Mucosa of stomach (tissue), 1 donor: ENCODE results near the gene AMBP.

Experiments
- H3K27me3 ChIP-seq: one replicate; pipeline ENCODE4 v1.7.0; 2013; ENCODE audit warnings: mild to moderate bottlenecking, low read length; ENCODE audit not compliant: control insufficient read depth, insufficient read depth
- H3K36me3 ChIP-seq: one replicate; pipeline ENCODE4 v1.7.0; 2013; ENCODE audit warnings: low read length; ENCODE audit not compliant: control insufficient read depth, insufficient read depth
- H3K4me1 ChIP-seq: one replicate; pipeline ENCODE4 v1.7.0; 2013; ENCODE audit warnings: mild to moderate bottlenecking, low read length; ENCODE audit not compliant: control insufficient read depth, insufficient read depth
- H3K4me3 ChIP-seq: one replicate; pipeline ENCODE4 v1.7.0; 2013; ENCODE audit warnings: low read length
- H3K9ac ChIP-seq: one replicate; pipeline ENCODE4 v1.7.0; 2013; ENCODE audit warnings: mild to moderate bottlenecking, low read length, moderate library complexity
- H3K9me3 ChIP-seq: one replicate; pipeline ENCODE4 v1.7.0; 2013; ENCODE audit warnings: mild to moderate bottlenecking, low read length, moderate library complexity; ENCODE audit not compliant: control insufficient read depth
- donor health status: Pancreatic carcinoma.

AMBP gene

GRCh38 chr9:114108016-114108833 is 30.1 kb upstream of the AMBP start:
- no peaks in the 10 kb centered on the region for H3K36me3 ChIP-seq
- no peak overlapping the region for H3K4me3 ChIP-seq
- no peak overlapping the region for H3K9ac ChIP-seq
- no peaks in the 10 kb centered on the region for H3K27me3 ChIP-seq
- H3K9me3 ChIP-seq: no peaks in the 10 kb centered on the region
- peaks cover 13% of the 10 kb centered on the region for H3K4me1 ChIP-seq

- Histone ChIP-seq H3K36me3 (no peaks in the 10 kb centered on the region), H3K9me3 (no peaks in the 10 kb centered on the region), H3K4me1 (peaks cover 8% of the 10 kb centered on the region), H3K27me3 (no peaks in the 10 kb centered on the region), H3K9ac (no peak overlapping the region), H3K4me3 (no peak overlapping the region)
Observed at GRCh38 chr9:114107286-114108001, 29.3 kb upstream of the AMBP start.

GRCh38 chr9:114105236-114105635 is 27.1 kb upstream of the AMBP start:
- Histone ChIP-seq H3K27me3 (no peaks in the 10 kb centered on the region), H3K4me1 (peaks cover 8% of the 10 kb centered on the region), H3K9ac (no peak overlapping the region), H3K4me3 (no peak overlapping the region), H3K9me3 (no peaks in the 10 kb centered on the region), H3K36me3 (no peaks in the 10 kb centered on the region)

GRCh38 chr9:114102484-114102883 is 24.4 kb upstream of the AMBP start:
- Histone ChIP-seq H3K9ac (no peak overlapping the region), H3K4me3 (no peak overlapping the region), H3K36me3 (no peaks in the 10 kb centered on the region), H3K9me3 (no peaks in the 10 kb centered on the region), H3K27me3 (no peaks in the 10 kb centered on the region), H3K4me1 (peaks cover 12% of the 10 kb centered on the region)

- Histone ChIP-seq H3K4me3 (no peak overlapping the region), H3K9ac (no peak overlapping the region), H3K9me3 (no peaks in the 10 kb centered on the region), H3K27me3 (no peaks in the 10 kb centered on the region), H3K4me1 (peaks cover 16% of the 10 kb centered on the region), H3K36me3 (no peaks in the 10 kb centered on the region)
Observed at GRCh38 chr9:114100536-114100935, 22.4 kb upstream of the AMBP start.

- H3K36me3 ChIP-seq: no peaks in the 10 kb centered on the region
- peaks cover 16% of the 10 kb centered on the region for H3K4me1 ChIP-seq
- H3K4me3 ChIP-seq: no peak overlapping the region
- no peaks in the 10 kb centered on the region for H3K27me3 ChIP-seq
- H3K9ac ChIP-seq: no peak overlapping the region
- no peaks in the 10 kb centered on the region for H3K9me3 ChIP-seq
Observed at GRCh38 chr9:114099669-114100270, 21.7 kb upstream of the AMBP start.

- Histone ChIP-seq H3K9ac (peak within 1 kb of the TSS; percentile 42), H3K4me1 (peaks cover 16% of the 10 kb centered on the region), H3K36me3 (no peaks in the 10 kb centered on the region), H3K9me3 (no peaks in the 10 kb centered on the region), H3K4me3 (peak within 1 kb of the TSS; percentile 40), H3K27me3 (no peaks in the 10 kb centered on the region)
Observed at GRCh38 chr9:114098936-114099668, 21.0 kb upstream of the AMBP start, which contains the start of gene KIF12. TSS of gene KIF12 (minus strand) at chr9:114099292. CDS start at chr9:114099276, 16 bp downstream.

- no peaks in the 10 kb centered on the region for H3K27me3 ChIP-seq
- peaks cover 16% of the 10 kb centered on the region for H3K4me1 ChIP-seq
- no peaks in the 10 kb centered on the region for H3K9me3 ChIP-seq
- peaks cover under 1% of the 10 kb centered on the region for H3K36me3 ChIP-seq
- peak overlapping the region; percentile 40 for H3K4me3 ChIP-seq
- H3K9ac ChIP-seq: peak overlapping the region; percentile 42
Observed at GRCh38 chr9:114098021-114098935, 20.2 kb upstream of the AMBP start.

- Histone ChIP-seq H3K4me3 (peak overlapping the region; percentile 23), H3K4me1 (peaks cover 16% of the 10 kb centered on the region), H3K27me3 (no peaks in the 10 kb centered on the region), H3K36me3 (peaks cover 4% of the 10 kb centered on the region), H3K9ac (peak overlapping the region; percentile 37), H3K9me3 (no peaks in the 10 kb centered on the region)
Observed at GRCh38 chr9:114097613-114098020, 19.5 kb upstream of the AMBP start.

GRCh38 chr9:114096866-114097612 is 18.9 kb upstream of the AMBP start:
- Histone ChIP-seq H3K36me3 (peaks cover 4% of the 10 kb centered on the region), H3K9ac (peak overlapping the region; percentile 37), H3K9me3 (no peaks in the 10 kb centered on the region), H3K27me3 (no peaks in the 10 kb centered on the region), H3K4me3 (peak overlapping the region; percentile 23), H3K4me1 (peaks cover 16% of the 10 kb centered on the region)
